Measurements from ENCODE around the gene A2ML1.
"Not testable (repeated sequence)": the region's sequence is repeated elsewhere in the genome, so short reads cannot be mapped to it uniquely, and the experiment has no call there.

A2ML1 gene

DNA sequence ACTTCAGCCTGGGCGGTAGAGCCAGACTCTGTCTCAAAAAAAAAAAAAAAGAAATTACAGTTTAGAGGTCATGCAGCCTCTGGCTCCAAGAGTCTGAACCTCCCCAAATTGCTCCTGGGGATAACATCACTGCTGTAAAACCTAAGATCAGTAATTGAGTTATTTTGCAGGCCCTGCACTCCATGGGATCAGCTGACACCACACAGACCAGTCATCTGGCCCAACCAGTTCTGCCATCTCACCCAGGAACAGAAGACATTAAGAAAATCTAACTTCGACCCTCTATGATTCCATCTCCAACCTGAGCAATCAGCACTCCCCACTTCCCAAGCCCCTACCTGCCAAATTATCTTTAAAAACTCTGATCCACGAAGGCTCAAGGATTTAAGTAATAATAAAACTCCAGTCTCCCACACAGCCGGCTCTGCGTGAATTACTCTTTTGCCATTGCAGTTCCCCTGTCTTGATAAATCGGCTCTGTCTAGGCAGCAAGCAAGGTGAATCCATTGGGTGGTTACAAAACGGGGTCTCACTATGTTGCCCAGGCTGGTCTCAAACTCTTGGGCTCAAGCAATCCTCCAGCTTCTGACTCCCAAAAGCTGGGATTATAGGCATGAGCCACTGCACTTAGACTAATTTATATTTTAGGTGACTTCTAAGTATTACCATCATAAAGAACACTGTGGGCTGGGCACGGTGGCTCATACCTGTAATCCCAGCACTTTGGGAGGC lies 1.6 kb upstream of the A2ML1 start:
- not testable (repeated sequence) for H3K36me3 ChIP-seq (ENCODE audit: control insufficient read depth in 1 of 2, insufficient read depth in 2 of 2, low read length in 2 of 2); H4K12ac ChIP-seq (ENCODE audit: low read depth, low read length); H3K4me3 ChIP-seq (ENCODE audit: low read depth, low read length); H3K27me3 ChIP-seq (ENCODE audit: insufficient read depth, low read length); H3K23ac ChIP-seq (ENCODE audit: low read length); H3K79me2 ChIP-seq (ENCODE audit: control insufficient read depth, insufficient read depth, low read length, poor library complexity); H3K9me3 ChIP-seq (ENCODE audit: insufficient read depth, low read depth, low read length); H3K9ac ChIP-seq (ENCODE audit: low read length)
- peak overlapping the region; percentile 82 for H4K8ac ChIP-seq (ENCODE audit: low read depth, low read length)
- H2AFZ ChIP-seq (ENCODE audit: insufficient read depth, low read length, poor library complexity), result peak overlapping the region; percentile 45
- H3K4me2 ChIP-seq (ENCODE audit: low read length), result peak overlapping the region; percentile 40
- peak overlapping the region; percentile 91 for H2BK120ac ChIP-seq (ENCODE audit: insufficient read depth, low read length, poor library complexity)
- peaks cover 14 to 25% of the 10 kb centered on the region in 2 experiments for H3K4me1 ChIP-seq (ENCODE audit: control insufficient read depth in 1 of 2, insufficient read depth in 2 of 2, low read length in 2 of 2)
- peak overlapping the region; percentile 90 for H2BK5ac ChIP-seq (ENCODE audit: low read depth, low read length, poor library complexity)
- no CpG with 5 or more reads among the region's 8 CpGs for WGBS (ENCODE audit: extremely low coverage, insufficient coverage, insufficient read length)
- H4K91ac ChIP-seq (ENCODE audit: low read depth, low read length), result peak overlapping the region; percentile 95
- H3K18ac ChIP-seq (ENCODE audit: low read length), result peak overlapping the region; percentile 80
- H3K14ac ChIP-seq (ENCODE audit: low read length), result peak overlapping the region; percentile 85
- H2BK12ac ChIP-seq (ENCODE audit: low read length), result peak overlapping the region; percentile 86
- peak overlapping the region; percentile 85 for H3K27ac ChIP-seq (ENCODE audit: low read depth, low read length)
- peaks cover 22% of the 10 kb centered on the region for H3K79me1 ChIP-seq (ENCODE audit: low read length)
- peak overlapping the region; percentile 24 for H3K4ac ChIP-seq (ENCODE audit: low read depth, low read length)
- H2AK5ac ChIP-seq (ENCODE audit: low read length), result peak overlapping the region; percentile 76
- DNase-seq, result peak; percentile 57 to 67

DNA sequence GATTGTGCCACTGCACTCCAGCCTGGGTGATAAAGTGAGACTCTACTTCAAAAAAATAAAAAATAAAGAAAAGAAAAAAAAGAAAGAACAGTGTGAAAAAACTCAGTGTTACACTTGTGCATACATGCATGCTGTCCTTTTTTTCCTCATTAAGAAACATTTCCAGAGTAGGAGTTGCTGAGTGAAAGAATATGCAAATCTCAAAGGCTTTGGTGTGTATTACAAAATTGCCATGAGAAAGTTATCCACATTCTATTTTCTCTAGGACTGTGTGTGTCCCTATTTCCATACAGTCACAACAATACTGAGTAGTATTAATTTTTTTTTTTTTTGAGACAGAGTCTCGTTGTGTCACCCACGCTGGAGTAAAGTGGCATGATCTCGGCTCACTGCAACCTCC lies 830 bp upstream of the A2ML1 start:
- Histone ChIP-seq H3K9ac (ENCODE audit: low read length) (no peak overlapping the region), H4K12ac (ENCODE audit: low read depth, low read length) (no peak overlapping the region), H2AK5ac (ENCODE audit: low read length) (no peak overlapping the region), H3K18ac (ENCODE audit: low read length) (peak overlapping the region; percentile 80), H3K27ac (ENCODE audit: low read depth, low read length) (peak overlapping the region; percentile 85), H3K79me1 (ENCODE audit: low read length) (peaks cover 24% of the 10 kb centered on the region), H4K91ac (ENCODE audit: low read depth, low read length) (peak overlapping the region; percentile 95), H3K4me2 (ENCODE audit: low read length) (no peak overlapping the region), H3K36me3 (ENCODE audit: control insufficient read depth in 1 of 2, insufficient read depth in 2 of 2, low read length in 2 of 2) (no peaks in the 10 kb centered on the region), H3K4me3 (ENCODE audit: low read depth, low read length) (no peak overlapping the region), H2BK120ac (ENCODE audit: insufficient read depth, low read length, poor library complexity) (peak overlapping the region; percentile 91), H3K23ac (ENCODE audit: low read length) (no peak overlapping the region), H3K4ac (ENCODE audit: low read depth, low read length) (peak overlapping the region; percentile 35), H2AFZ (ENCODE audit: insufficient read depth, low read length, poor library complexity) (peak overlapping the region; percentile 45), H4K8ac (ENCODE audit: low read depth, low read length) (peak overlapping the region; percentile 82), H3K27me3 (ENCODE audit: insufficient read depth, low read length) (no peaks in the 10 kb centered on the region), H3K79me2 (ENCODE audit: control insufficient read depth, insufficient read depth, low read length, poor library complexity) (no peaks in the 10 kb centered on the region), H2BK5ac (ENCODE audit: low read depth, low read length, poor library complexity) (peak overlapping the region; percentile 90), H3K9me3 (ENCODE audit: insufficient read depth, low read depth, low read length) (no peaks in the 10 kb centered on the region), H3K4me1 (ENCODE audit: control insufficient read depth in 1 of 2, insufficient read depth in 2 of 2, low read length in 2 of 2) (peaks cover 14 to 25% of the 10 kb centered on the region in 2 experiments), H2BK12ac (ENCODE audit: low read length) (peak overlapping the region; percentile 86), H3K14ac (ENCODE audit: low read length) (peak overlapping the region; percentile 85)
- WGBS (ENCODE audit: extremely low coverage, insufficient coverage, insufficient read length), result no CpG with 5 or more reads among the region's 3 CpGs
- no peak for DNase-seq

DNA sequence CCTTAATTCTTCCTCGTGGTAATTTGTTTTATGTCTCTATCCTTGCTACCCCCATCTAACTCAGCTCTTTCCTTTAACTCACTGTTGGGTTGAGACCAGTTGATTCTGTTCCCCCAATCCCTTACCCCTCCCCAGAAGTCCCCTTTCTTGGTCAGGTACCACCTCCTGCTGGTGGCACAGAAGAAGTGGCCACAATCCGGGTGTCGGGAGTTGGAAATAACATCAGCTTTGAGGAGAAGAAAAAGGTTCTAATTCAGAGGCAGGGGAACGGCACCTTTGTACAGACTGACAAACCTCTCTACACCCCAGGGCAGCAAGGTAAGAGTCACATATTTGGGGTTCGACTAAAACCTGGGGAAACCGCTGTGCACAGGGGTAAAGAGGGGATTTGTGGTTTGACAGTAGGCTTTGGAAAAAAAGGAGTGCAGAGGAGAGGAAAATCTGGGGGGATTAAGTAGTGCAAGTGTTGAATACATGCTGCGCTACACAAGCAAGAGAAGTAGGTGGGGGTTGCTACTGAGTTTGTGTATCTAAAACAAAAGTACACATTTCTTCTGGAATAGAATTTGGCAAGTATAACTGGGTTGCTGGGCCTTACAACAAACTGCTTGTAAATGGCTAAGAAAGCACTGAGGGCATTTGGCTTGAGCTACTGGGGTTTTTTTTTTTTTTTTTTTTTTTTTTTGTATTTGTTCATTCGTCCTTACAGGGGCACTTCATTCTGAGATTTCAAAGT lies 1.3 kb downstream of the A2ML1 start:
- H3K4ac ChIP-seq (ENCODE audit: low read depth, low read length), result peak overlapping the region; percentile 31
- H2AFZ ChIP-seq (ENCODE audit: insufficient read depth, low read length, poor library complexity), result peak overlapping the region; percentile 88
- peak; percentile 21 to 36 for DNase-seq
- WGBS (ENCODE audit: extremely low coverage, insufficient coverage, insufficient read length), result no CpG with 5 or more reads among the region's 8 CpGs
- no peak overlapping the region for H3K4me3 ChIP-seq (ENCODE audit: low read depth, low read length)
- peak overlapping the region; percentile 38 for H3K27ac ChIP-seq (ENCODE audit: low read depth, low read length)
- peaks cover 25 to 38% of the 10 kb centered on the region in 2 experiments for H3K4me1 ChIP-seq (ENCODE audit: control insufficient read depth in 1 of 2, insufficient read depth in 2 of 2, low read length in 2 of 2)
- peak overlapping the region; percentile 78 for H4K8ac ChIP-seq (ENCODE audit: low read depth, low read length)
- no peak overlapping the region for H2AK5ac ChIP-seq (ENCODE audit: low read length)
- peak overlapping the region; percentile 93 for H2BK5ac ChIP-seq (ENCODE audit: low read depth, low read length, poor library complexity)
- peak overlapping the region; percentile 45 for H3K14ac ChIP-seq (ENCODE audit: low read length)
- no peaks in the 10 kb centered on the region for H3K79me2 ChIP-seq (ENCODE audit: control insufficient read depth, insufficient read depth, low read length, poor library complexity)
- H3K9ac ChIP-seq (ENCODE audit: low read length), result no peak overlapping the region
- H3K36me3 ChIP-seq (ENCODE audit: control insufficient read depth in 1 of 2, insufficient read depth in 2 of 2, low read length in 2 of 2), result no peaks in the 10 kb centered on the region
- peak overlapping the region; percentile 89 for H2BK120ac ChIP-seq (ENCODE audit: insufficient read depth, low read length, poor library complexity)
- peak overlapping the region; percentile 78 for H4K91ac ChIP-seq (ENCODE audit: low read depth, low read length)
- peaks cover 36% of the 10 kb centered on the region for H3K79me1 ChIP-seq (ENCODE audit: low read length)
- no peak overlapping the region for H3K18ac ChIP-seq (ENCODE audit: low read length)
- H4K12ac ChIP-seq (ENCODE audit: low read depth, low read length), result no peak overlapping the region
- no peak overlapping the region for H3K23ac ChIP-seq (ENCODE audit: low read length)
- H3K27me3 ChIP-seq (ENCODE audit: insufficient read depth, low read length), result no peaks in the 10 kb centered on the region
- H3K9me3 ChIP-seq (ENCODE audit: insufficient read depth, low read depth, low read length), result no peaks in the 10 kb centered on the region
- H3K4me2 ChIP-seq (ENCODE audit: low read length), result no peak overlapping the region
- peak overlapping the region; percentile 89 for H2BK12ac ChIP-seq (ENCODE audit: low read length)

DNA sequence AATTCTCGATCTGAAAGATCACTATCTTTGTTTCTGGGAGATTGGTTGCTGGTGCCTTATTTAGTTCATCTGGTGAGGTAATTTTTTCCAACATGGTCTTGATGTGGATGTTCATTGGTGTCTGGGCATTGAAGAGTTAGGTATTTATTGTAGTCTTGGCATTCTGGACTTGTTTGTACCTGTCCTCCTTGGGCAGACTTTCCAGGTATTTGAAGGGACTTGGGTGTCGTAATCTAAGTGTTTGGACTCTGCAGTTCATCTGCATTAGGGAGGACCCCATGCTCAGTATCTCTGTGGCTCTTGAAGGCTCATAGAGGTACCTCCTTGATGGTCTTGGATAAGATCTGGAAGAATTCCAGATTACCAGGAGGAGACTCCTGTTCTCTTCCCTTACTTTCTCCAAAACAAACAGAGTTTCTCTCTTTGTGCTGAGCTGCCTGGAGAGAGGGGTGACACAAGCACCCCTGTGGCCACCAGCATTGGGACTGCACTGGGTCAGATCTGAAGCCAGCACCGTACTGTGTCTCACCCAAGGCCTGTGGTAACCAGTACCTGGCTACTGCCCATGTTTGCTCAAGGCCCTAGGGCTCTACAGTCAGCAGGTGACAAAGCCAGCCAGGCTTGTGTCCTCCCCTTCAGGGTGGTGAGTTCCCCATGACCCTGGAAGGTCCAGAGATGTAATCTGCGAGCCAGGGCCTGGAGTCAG lies 5.3 kb downstream of the A2ML1 start:
- H3K36me3 ChIP-seq (ENCODE audit: control insufficient read depth in 1 of 2, insufficient read depth in 2 of 2, low read length in 2 of 2), result no peaks in the 10 kb centered on the region
- peak overlapping the region; percentile 56 for H3K18ac ChIP-seq (ENCODE audit: low read length)
- H2BK5ac ChIP-seq (ENCODE audit: low read depth, low read length, poor library complexity), result peak overlapping the region; percentile 66
- no peak overlapping the region for H3K4me3 ChIP-seq (ENCODE audit: low read depth, low read length)
- H2AFZ ChIP-seq (ENCODE audit: insufficient read depth, low read length, poor library complexity), result peak overlapping the region; percentile 26
- H3K9ac ChIP-seq (ENCODE audit: low read length), result no peak overlapping the region
- H3K4me1 ChIP-seq (ENCODE audit: control insufficient read depth in 1 of 2, insufficient read depth in 2 of 2, low read length in 2 of 2), result peaks cover 30 to 37% of the 10 kb centered on the region in 2 experiments
- H3K27me3 ChIP-seq (ENCODE audit: insufficient read depth, low read length), result no peaks in the 10 kb centered on the region
- peak overlapping the region; percentile 74 for H4K91ac ChIP-seq (ENCODE audit: low read depth, low read length)
- peak overlapping the region; percentile 79 for H2BK120ac ChIP-seq (ENCODE audit: insufficient read depth, low read length, poor library complexity)
- peak; percentile 95 to 96 for DNase-seq
- H3K79me2 ChIP-seq (ENCODE audit: control insufficient read depth, insufficient read depth, low read length, poor library complexity), result peaks cover 4% of the 10 kb centered on the region
- WGBS (ENCODE audit: extremely low coverage, insufficient coverage, insufficient read length), result no CpG with 5 or more reads among the region's 4 CpGs
- peak overlapping the region; percentile 45 for H4K12ac ChIP-seq (ENCODE audit: low read depth, low read length)
- H3K79me1 ChIP-seq (ENCODE audit: low read length), result peaks cover 33% of the 10 kb centered on the region
- H3K4me2 ChIP-seq (ENCODE audit: low read length), result no peak overlapping the region
- peak overlapping the region; percentile 96 for H3K27ac ChIP-seq (ENCODE audit: low read depth, low read length)
- peak overlapping the region; percentile 3 for H2AK5ac ChIP-seq (ENCODE audit: low read length)
- no peaks in the 10 kb centered on the region for H3K9me3 ChIP-seq (ENCODE audit: insufficient read depth, low read depth, low read length)
- peak overlapping the region; percentile 22 for H3K4ac ChIP-seq (ENCODE audit: low read depth, low read length)
- no peak overlapping the region for H3K23ac ChIP-seq (ENCODE audit: low read length)
- peak overlapping the region; percentile 9 for H2BK12ac ChIP-seq (ENCODE audit: low read length)
- peak overlapping the region; percentile 4 for H3K14ac ChIP-seq (ENCODE audit: low read length)
- H4K8ac ChIP-seq (ENCODE audit: low read depth, low read length), result peak overlapping the region; percentile 66
